ENCODE data around the gene ZNF689. TPM values are rescaled to one million over a fixed set of nuclear protein-coding genes. Genes with fewer than 3 reads are reported as not detected.

Gene ZNF689
- total RNA-seq, 1 experiment from 2014 or later: 10.3 TPM

DNA sequence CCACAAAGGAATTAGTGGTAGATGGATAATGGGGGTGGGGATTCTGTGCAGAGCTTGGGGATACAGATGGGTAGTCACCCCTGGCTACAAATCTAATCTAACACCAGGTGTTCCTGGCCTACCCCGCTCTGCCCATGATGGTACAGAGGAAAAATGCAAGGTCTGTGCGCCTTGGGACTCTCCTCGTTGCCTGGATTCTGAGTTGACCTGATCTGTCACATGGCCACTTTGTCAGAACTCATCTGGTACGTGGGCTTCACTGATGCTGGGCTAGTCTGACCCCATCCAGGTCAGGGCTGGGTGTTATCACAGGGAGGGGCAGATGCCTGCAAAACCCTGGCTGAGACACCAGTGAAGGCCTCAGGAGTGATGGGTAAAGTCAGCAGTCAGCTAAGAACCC, 57.2 kb downstream of the ZNF689 start (continued):
- TF ChIP-seq, protein P1, sequence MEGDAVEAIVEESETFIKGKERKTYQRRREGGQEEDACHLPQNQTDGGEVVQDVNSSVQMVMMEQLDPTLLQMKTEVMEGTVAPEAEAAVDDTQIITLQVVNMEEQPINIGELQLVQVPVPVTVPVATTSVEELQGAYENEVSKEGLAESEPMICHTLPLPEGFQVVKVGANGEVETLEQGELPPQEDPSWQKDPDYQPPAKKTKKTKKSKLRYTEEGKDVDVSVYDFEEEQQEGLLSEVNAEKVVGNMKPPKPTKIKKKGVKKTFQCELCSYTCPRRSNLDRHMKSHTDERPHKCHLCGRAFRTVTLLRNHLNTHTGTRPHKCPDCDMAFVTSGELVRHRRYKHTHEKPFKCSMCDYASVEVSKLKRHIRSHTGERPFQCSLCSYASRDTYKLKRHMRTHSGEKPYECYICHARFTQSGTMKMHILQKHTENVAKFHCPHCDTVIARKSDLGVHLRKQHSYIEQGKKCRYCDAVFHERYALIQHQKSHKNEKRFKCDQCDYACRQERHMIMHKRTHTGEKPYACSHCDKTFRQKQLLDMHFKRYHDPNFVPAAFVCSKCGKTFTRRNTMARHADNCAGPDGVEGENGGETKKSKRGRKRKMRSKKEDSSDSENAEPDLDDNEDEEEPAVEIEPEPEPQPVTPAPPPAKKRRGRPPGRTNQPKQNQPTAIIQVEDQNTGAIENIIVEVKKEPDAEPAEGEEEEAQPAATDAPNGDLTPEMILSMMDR (IDR thresholded peaks at IDR 0.05 in 2 of 3, conservative IDR thresholded peaks at IDR 0.05 in 1 of 3; ENCODE audit: borderline replicate concordance in 1 of 3, insufficient read depth in 1 of 3, low read depth in 2 of 3, low read length in 2 of 3): no peak
- TF ChIP-seq, protein P2, sequence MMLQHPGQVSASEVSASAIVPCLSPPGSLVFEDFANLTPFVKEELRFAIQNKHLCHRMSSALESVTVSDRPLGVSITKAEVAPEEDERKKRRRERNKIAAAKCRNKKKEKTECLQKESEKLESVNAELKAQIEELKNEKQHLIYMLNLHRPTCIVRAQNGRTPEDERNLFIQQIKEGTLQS (IDR thresholded peaks at IDR 0.05): no peak
- TF ChIP-seq EZH2phosphoT487 (IDR thresholded peaks at IDR 0.05; ENCODE audit: borderline replicate concordance): no peak

Other genes with a start within 250 kb of the ZNF689 start
- gene TBC1D10B, start 239.9 kb downstream of the ZNF689 start, total RNA-seq (2021; ENCODE audit: unreplicated experiment): 49.2 TPM
- not detected for gene MYL11, start 235.6 kb downstream of the ZNF689 start, total RNA-seq (2021; ENCODE audit: unreplicated experiment)
- gene SEPTIN1, start 227.8 kb downstream of the ZNF689 start, total RNA-seq (2021; ENCODE audit: unreplicated experiment): 3.4 TPM
- gene ZNF48, start 215.0 kb downstream of the ZNF689 start, total RNA-seq (2021; ENCODE audit: unreplicated experiment): 17.9 TPM
- 11.0 TPM for gene ZNF771, start 202.8 kb downstream of the ZNF689 start, total RNA-seq (2021; ENCODE audit: unreplicated experiment)
- 125 TPM for gene DCTPP1, start 180.4 kb downstream of the ZNF689 start, total RNA-seq (2021; ENCODE audit: unreplicated experiment)
- 51.3 TPM for gene SEPHS2, start 164.5 kb downstream of the ZNF689 start, total RNA-seq (2021; ENCODE audit: unreplicated experiment)
- gene ITGAL, start 137.6 kb downstream of the ZNF689 start, total RNA-seq (2021; ENCODE audit: unreplicated experiment): 1.4 TPM
- gene ZNF768, start 83.8 kb downstream of the ZNF689 start, total RNA-seq (2021; ENCODE audit: unreplicated experiment): 48.8 TPM
- 2.1 TPM for gene ZNF747, start 75.5 kb downstream of the ZNF689 start, total RNA-seq (2021; ENCODE audit: unreplicated experiment)
- 9.1 TPM for gene ZNF764, start 52.0 kb downstream of the ZNF689 start, total RNA-seq (2021; ENCODE audit: unreplicated experiment)
- gene ZNF688, start 38.7 kb downstream of the ZNF689 start, total RNA-seq (2021; ENCODE audit: unreplicated experiment): 3.6 TPM
- gene ZNF785, start 24.7 kb downstream of the ZNF689 start, total RNA-seq (2021; ENCODE audit: unreplicated experiment): 0.15 TPM
- gene PRR14, start 40.6 kb upstream of the ZNF689 start, total RNA-seq (2021; ENCODE audit: unreplicated experiment): 56.2 TPM
- 65.3 TPM for gene FBRS, start 48.0 kb upstream of the ZNF689 start, total RNA-seq (2021; ENCODE audit: unreplicated experiment)
- 59.6 TPM for gene SRCAP, start 88.8 kb upstream of the ZNF689 start, total RNA-seq (2021; ENCODE audit: unreplicated experiment)
- 32.6 TPM for gene PHKG2, start 138.0 kb upstream of the ZNF689 start, total RNA-seq (2021; ENCODE audit: unreplicated experiment)
- 12.6 TPM for gene CFAP119, start 151.7 kb upstream of the ZNF689 start, total RNA-seq (2021; ENCODE audit: unreplicated experiment)
- gene RNF40, start 151.9 kb upstream of the ZNF689 start, total RNA-seq (2021; ENCODE audit: unreplicated experiment): 90.3 TPM
- gene ZNF629, start 176.8 kb upstream of the ZNF689 start, total RNA-seq (2021; ENCODE audit: unreplicated experiment): 18.4 TPM